22Rv1 (cell line): Measurements from ENCODE around the gene ZNF181.

Source experiments
- ZFX ChIP-seq: fragments of 450-650 bp; IDR thresholded peaks from 2 replicates; pipeline ENCODE4 v1.6.1; 2017; ENCODE audit warnings: antibody characterized with exemption, borderline replicate concordance
- TF ChIP-seq, protein P1 (sequence below): fragments of 450-650 bp; IDR thresholded peaks from 2 replicates; pipeline ENCODE4 v1.5.1; 2017; ENCODE audit warnings: mild to moderate bottlenecking

DNA sequence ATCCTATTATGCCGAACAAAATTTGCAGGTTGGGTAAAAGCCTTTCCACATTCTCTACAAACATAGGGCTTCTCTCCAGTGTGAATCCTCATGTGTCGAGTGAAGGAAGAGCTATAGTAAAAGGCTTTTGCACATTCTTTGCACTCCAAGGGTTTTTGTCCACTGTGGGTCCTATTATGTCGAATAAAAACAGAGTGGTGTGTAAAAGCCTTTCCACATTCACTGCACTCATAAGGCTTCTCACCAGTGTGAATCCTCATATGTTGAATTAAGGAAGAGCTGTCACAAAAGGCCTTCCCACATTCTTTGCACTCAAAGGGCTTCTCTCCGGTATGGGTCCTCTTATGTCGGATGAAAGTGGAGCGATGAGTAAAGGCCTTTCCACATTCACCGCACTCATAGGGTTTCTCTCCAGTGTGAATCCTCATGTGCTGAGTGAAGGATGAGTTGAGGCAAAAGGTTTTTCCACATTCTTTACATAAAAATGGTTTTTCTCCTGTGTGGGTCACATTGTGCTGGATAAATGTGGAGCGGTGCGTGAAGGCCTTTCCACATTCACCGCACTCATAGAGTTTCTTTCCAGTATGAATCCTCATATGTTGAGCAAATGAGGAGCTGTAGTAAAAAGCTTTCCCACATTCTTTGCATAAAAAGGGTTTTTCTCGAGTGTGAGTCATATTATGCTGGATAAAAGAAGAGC is 25.3 kb downstream of the ZNF181 start:
- TF ChIP-seq, protein P1, sequence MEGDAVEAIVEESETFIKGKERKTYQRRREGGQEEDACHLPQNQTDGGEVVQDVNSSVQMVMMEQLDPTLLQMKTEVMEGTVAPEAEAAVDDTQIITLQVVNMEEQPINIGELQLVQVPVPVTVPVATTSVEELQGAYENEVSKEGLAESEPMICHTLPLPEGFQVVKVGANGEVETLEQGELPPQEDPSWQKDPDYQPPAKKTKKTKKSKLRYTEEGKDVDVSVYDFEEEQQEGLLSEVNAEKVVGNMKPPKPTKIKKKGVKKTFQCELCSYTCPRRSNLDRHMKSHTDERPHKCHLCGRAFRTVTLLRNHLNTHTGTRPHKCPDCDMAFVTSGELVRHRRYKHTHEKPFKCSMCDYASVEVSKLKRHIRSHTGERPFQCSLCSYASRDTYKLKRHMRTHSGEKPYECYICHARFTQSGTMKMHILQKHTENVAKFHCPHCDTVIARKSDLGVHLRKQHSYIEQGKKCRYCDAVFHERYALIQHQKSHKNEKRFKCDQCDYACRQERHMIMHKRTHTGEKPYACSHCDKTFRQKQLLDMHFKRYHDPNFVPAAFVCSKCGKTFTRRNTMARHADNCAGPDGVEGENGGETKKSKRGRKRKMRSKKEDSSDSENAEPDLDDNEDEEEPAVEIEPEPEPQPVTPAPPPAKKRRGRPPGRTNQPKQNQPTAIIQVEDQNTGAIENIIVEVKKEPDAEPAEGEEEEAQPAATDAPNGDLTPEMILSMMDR = no peak
- TF ChIP-seq ZFX = no peak
